Measurements from ENCODE around the gene NUDT3.
"Not testable (repeated sequence)": the region's sequence is repeated elsewhere in the genome, so short reads cannot be mapped to it uniquely, and the experiment has no call there.

The NUDT3 gene

GRCh38 chr6:34378470-34378869, 14.0 kb downstream of the NUDT3 start:
- no peak for DNase-seq (ENCODE audit: low read depth)
- H3K4me3 ChIP-seq (ENCODE audit: low read length): no peak overlapping the region
- TF ChIP-seq CTCF (IDR thresholded peaks at IDR 0.05; ENCODE audit: insufficient read depth, low read depth, low read length, missing control alignments): no peak

- H3K4me3 ChIP-seq (ENCODE audit: low read length): no peak overlapping the region
- DNase-seq (ENCODE audit: low read depth): no peak
- no peak for TF ChIP-seq CTCF (IDR thresholded peaks at IDR 0.05; ENCODE audit: insufficient read depth, low read depth, low read length, missing control alignments)
Measured at GRCh38 chr6:34377984-34378383, 14.5 kb downstream of the NUDT3 start.

GRCh38 chr6:34377571-34377970, 14.9 kb downstream of the NUDT3 start:
- DNase-seq (ENCODE audit: low read depth); H3K4me3 ChIP-seq (ENCODE audit: low read length): not testable (repeated sequence)

GRCh38 chr6:34375833-34376232, 16.6 kb downstream of the NUDT3 start:
- no peak overlapping the region for H3K4me3 ChIP-seq (ENCODE audit: low read length)
- no peak for DNase-seq (ENCODE audit: low read depth)
- TF ChIP-seq CTCF (IDR thresholded peaks at IDR 0.05; ENCODE audit: insufficient read depth, low read depth, low read length, missing control alignments): no peak

- DNase-seq (ENCODE audit: low read depth): no peak
- TF ChIP-seq CTCF (IDR thresholded peaks at IDR 0.05; ENCODE audit: insufficient read depth, low read depth, low read length, missing control alignments): no peak
- H3K4me3 ChIP-seq (ENCODE audit: low read length): no peak overlapping the region
Measured at GRCh38 chr6:34374508-34374907, 18.0 kb downstream of the NUDT3 start.

GRCh38 chr6:34374069-34374468, 18.4 kb downstream of the NUDT3 start:
- H3K4me3 ChIP-seq (ENCODE audit: low read length): no peak overlapping the region
- no peak for TF ChIP-seq CTCF (IDR thresholded peaks at IDR 0.05; ENCODE audit: insufficient read depth, low read depth, low read length, missing control alignments)
- DNase-seq (ENCODE audit: low read depth): no peak

GRCh38 chr6:34373511-34373910, 19.0 kb downstream of the NUDT3 start:
- no peak for TF ChIP-seq CTCF (IDR thresholded peaks at IDR 0.05; ENCODE audit: insufficient read depth, low read depth, low read length, missing control alignments)
- H3K4me3 ChIP-seq (ENCODE audit: low read length): no peak overlapping the region
- DNase-seq (ENCODE audit: low read depth): no peak

GRCh38 chr6:34371865-34372264, 20.6 kb downstream of the NUDT3 start:
- not testable (repeated sequence) for DNase-seq (ENCODE audit: low read depth); H3K4me3 ChIP-seq (ENCODE audit: low read length)
